SK-N-SH (cell line): ENCODE measurements around the gene SIRPD.
"Not testable (repeated sequence)": the region's sequence is repeated elsewhere in the genome, so short reads cannot be mapped to it uniquely, and the experiment has no call there.

Experiments used
- CTCF ChIP-seq: fragments of 200-600 bp; sonication (generic); IDR thresholded peaks from 2 replicates; pipeline ENCODE4 v1.6.1; 2017; ENCODE audit warnings: antibody characterized with exemption, mild to moderate bottlenecking, moderate library complexity
- MAX ChIP-seq: IDR thresholded peaks from 2 replicates; pipeline ENCODE4 v1.4.0; 2012; ENCODE audit warnings: low read depth
- MEF2A ChIP-seq: IDR thresholded peaks from 2 replicates; pipeline ENCODE4 v1.4.0; 2012; ENCODE audit warnings: low read depth, borderline replicate concordance
- POLR2AphosphoS5 ChIP-seq: IDR thresholded peaks from 2 replicates; pipeline ENCODE4 v1.6.1; 2012; ENCODE audit warnings: low read depth, low read length
- RAD21 ChIP-seq: IDR thresholded peaks from 2 replicates; pipeline ENCODE4 v1.6.1; 2012; ENCODE audit warnings: mild to moderate bottlenecking, low read length
- SIN3A ChIP-seq: IDR thresholded peaks from 2 replicates; pipeline ENCODE4 v1.6.1; 2012; ENCODE audit warnings: low read depth, mild to moderate bottlenecking, low read length, moderate library complexity, borderline replicate concordance
- TCF12 ChIP-seq: IDR thresholded peaks from 2 replicates; pipeline ENCODE4 v1.4.0; 2012
- YY1 ChIP-seq: IDR thresholded peaks from 2 replicates; pipeline ENCODE4 v1.4.0; 2012; ENCODE audit warnings: low read depth, mild to moderate bottlenecking
- ZBTB33 ChIP-seq: IDR thresholded peaks from 2 replicates; pipeline ENCODE4 v1.4.0; 2012; ENCODE audit warnings: low read depth, borderline replicate concordance

GRCh38 chr20:1576003-1576402, 18.5 kb upstream of the SIRPD start:
- TF ChIP-seq POLR2AphosphoS5, CTCF, RAD21, TCF12, ZBTB33, MEF2A, MAX, SIN3A, YY1: not testable (repeated sequence)
